Stimulated activated effector memory CD8-positive, alpha-beta T cell treated with anti-CD3 and anti-CD28 coated beads, Interleukin-12 subunit alpha, Interleukin-12 subunit beta, amount 100 ng/mL, for 72 hours (primary cell): ENCODE measurements around the gene LRRC43.
"Not testable (repeated sequence)": the region's sequence is repeated elsewhere in the genome, so short reads cannot be mapped to it uniquely, and the experiment has no call there.

Source experiments
- ATAC-seq: fragments of 150-1000 bp; cut with Tn5 transposase; 2 replicates; pipeline ENCODE4 v1.10.0; 2021
- DNase-seq, 2 donors: peaks; one replicate each; pipeline ENCODE4 v3.0.0; 2021 to 2022; ENCODE audit warnings: low spot score in 2 of 2
- H3K27ac Mint-ChIP-seq: one replicate; pipeline ENCODE4 v1.8.0; 2022; ENCODE audit warnings: mild to moderate bottlenecking, mixed read lengths
- H3K36me3 Mint-ChIP-seq: one replicate; pipeline ENCODE4 v1.8.0; 2022; ENCODE audit warnings: mild to moderate bottlenecking, mixed read lengths
- H3K4me1 Mint-ChIP-seq: one replicate; pipeline ENCODE4 v1.8.0; 2022; ENCODE audit warnings: mixed read lengths
- H3K4me3 Mint-ChIP-seq: one replicate; pipeline ENCODE4 v1.8.0; 2022; ENCODE audit warnings: mild to moderate bottlenecking, mixed read lengths
- H3K9me3 Mint-ChIP-seq: one replicate; pipeline ENCODE4 v1.8.0; 2022; ENCODE audit warnings: mixed read lengths

LRRC43 gene

DNA sequence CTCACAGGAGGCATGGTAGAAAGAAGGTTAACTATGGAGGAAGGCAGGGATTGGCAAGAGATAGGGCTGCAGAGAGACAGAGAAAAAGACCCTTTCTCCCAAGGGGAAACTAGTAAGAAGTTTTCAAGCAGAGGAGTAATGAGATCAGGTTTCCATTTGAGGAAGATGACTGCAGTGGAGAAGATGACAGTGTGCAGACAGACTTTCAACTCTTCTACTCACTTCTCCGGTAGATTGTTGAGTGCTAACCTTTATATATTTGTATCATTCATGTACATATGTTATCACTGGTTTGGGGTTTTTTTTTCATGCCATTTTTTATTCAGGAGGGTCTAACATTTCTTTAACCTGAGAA lies 14.7 kb downstream of the LRRC43 start:
- peaks cover 12% of the 10 kb centered on the region for H3K36me3 Mint-ChIP-seq
- DNase-seq: no peak
- peak overlapping the region; percentile 44 for H3K4me3 Mint-ChIP-seq
- peak overlapping the region; percentile 92 for H3K27ac Mint-ChIP-seq
- peaks cover 4% of the 10 kb centered on the region for H3K9me3 Mint-ChIP-seq
- ATAC-seq: peak; percentile 82
- H3K4me1 Mint-ChIP-seq: peaks cover 19% of the 10 kb centered on the region

DNA sequence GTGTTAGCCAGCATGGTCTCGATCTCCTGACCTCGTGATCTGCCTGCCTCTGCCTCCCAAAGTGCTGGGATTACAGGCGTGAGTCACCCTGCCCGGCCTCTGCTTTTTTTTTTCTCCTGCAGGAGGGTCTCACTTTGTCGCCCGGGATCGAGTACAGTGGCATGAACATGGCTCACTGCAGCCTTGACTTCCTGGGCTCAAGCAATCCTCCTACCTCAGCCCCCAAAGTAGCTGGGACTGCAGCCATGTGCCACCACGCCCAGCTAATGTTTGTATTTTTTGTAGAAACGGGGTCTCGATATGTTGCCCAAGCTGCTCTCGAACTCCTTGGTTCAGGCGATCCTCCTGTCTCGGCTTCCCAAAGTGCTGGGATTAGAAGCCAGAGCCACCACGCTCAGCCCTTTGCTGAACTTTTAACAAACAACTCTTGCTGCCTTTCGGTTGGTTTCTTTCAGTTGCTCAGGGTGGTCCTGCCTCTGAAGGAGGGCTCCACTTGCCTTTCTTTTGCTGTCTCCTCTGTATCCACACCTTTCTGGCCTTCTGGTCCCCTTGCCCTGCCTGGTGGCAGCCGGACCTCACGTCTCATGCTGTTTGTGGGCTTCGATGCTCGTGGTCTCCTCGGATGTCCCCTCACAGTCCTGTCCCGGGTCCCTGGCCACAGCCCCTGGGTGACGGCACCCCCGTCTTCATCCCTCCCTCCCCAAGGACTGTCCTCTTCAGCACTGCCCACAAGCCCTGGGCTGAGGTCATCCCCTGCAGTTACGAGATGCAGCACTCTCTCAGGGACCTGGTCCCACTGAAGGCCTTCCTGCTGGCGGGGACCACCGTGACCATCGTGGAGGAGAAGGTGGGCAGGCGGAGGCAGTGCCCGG lies 16.8 kb downstream of the LRRC43 start:
- Mint-ChIP-seq H3K36me3 (peaks cover 14% of the 10 kb centered on the region), H3K27ac (peak overlapping the region; percentile 37), H3K9me3 (peaks cover 4% of the 10 kb centered on the region), H3K4me3 (no peak overlapping the region), H3K4me1 (peaks cover 23% of the 10 kb centered on the region)
- DNase-seq (no peak), ATAC-seq (no peak)

DNA sequence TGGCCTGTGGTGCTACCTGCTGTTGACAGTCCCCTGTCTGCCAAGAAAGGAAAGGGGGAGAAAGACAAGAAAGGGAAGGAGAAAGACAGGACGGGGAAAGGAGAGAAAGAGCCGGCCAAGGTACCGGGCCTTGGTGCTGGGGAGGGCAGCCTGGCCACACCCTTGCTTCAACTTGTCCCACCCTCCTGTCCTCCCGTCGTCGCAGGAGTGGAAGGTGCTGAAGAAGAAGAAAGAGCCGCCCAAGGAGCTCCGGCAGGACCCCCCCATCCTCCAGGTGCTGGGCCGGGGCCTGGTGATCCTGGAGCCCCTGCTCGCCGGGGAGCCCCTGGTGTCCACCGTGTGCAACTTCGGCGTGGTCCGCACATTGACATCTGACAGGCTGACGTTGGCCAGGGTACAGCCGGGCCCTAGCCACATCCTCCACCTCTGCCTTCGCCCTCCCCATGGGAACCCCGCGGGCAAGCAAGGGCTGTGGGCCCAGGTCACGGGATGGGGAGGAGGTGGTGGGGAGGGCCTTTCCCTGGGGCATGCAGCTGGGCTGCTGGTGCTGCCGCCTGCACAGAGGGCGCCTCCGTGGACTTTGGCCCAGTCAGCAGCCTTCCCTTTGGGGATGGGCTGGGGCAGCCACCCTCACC lies 17.7 kb downstream of the LRRC43 start:
- H3K4me1 Mint-ChIP-seq: peaks cover 31% of the 10 kb centered on the region
- ATAC-seq: no peak
- peaks cover 24% of the 10 kb centered on the region for H3K36me3 Mint-ChIP-seq
- H3K9me3 Mint-ChIP-seq: peaks cover 2% of the 10 kb centered on the region
- H3K27ac Mint-ChIP-seq: peak overlapping the region; percentile 37
- DNase-seq: no peak
- no peak overlapping the region for H3K4me3 Mint-ChIP-seq

DNA sequence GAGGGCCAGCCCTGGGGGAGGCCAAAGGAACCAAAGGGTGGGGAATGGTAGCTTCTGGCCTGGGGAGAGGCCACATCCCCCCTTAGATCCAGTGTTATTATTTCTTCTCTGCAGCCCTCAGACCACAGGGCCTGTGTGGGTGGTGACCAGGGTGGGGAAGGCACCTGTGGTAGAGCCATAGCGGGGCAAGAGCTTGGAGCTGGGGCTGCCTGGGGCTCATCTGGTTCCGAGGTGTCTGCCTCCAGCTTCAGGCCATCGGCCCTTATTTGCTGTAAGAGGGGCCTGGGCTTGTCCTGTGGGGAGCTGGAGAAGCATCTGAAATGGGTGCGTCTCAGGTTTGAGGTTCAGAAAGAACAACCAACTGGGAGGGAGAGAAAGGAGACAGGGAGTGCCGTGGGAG lies 18.5 kb downstream of the LRRC43 start:
- Mint-ChIP-seq H3K4me1 (peaks cover 34% of the 10 kb centered on the region), H3K36me3 (peaks cover 31% of the 10 kb centered on the region), H3K9me3 (no peaks in the 10 kb centered on the region), H3K4me3 (no peak overlapping the region), H3K27ac (no peak overlapping the region)
- ATAC-seq (no peak), DNase-seq (no peak)

DNA sequence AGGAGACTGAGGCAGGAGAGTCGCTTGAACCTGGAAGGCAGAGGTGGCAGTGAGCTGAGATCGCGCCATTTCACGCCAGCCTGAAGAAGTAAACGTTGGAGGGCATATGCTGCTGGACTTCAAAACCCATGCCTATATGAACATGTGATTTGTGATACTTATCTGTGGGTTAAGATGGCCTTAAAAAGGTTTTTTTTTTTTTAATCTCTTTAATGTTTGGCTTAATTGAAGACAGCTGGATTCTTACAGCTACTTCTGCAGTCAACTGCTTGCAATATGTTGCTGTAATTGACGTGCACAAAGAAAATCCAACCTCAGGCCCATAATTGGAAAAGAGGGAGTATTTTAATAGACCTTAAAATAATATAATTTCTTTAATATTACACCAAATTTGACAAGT lies 19.1 kb downstream of the LRRC43 start:
- no peak for ATAC-seq
- peaks cover 36% of the 10 kb centered on the region for H3K36me3 Mint-ChIP-seq
- no peak for DNase-seq
- peaks cover 37% of the 10 kb centered on the region for H3K4me1 Mint-ChIP-seq
- no peaks in the 10 kb centered on the region for H3K9me3 Mint-ChIP-seq
- no peak overlapping the region for H3K4me3 Mint-ChIP-seq
- H3K27ac Mint-ChIP-seq: no peak overlapping the region

DNA sequence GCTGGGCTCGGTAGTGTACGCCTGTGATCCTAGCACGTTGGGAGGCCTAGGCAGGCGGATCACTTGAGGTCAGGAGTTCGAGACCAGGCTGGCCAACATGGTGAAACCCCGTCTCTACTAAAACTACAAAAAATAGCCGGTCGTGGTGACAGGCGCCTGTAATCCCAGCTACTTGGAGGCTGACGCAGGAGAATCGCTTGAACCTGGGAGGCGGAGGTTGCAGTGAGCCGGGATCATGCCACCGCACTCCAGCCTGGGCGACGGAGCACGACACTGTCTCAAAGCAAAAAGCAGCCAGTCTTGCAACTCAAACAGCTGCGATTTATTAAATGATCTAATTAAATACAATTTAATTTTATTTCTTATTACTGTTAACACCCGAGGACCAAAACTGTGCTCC lies 19.9 kb downstream of the LRRC43 start:
- ATAC-seq, DNase-seq, H3K9me3 Mint-ChIP-seq: not testable (repeated sequence)
- Mint-ChIP-seq H3K4me3 (peak overlapping the region; percentile 65), H3K4me1 (peaks cover 30% of the 10 kb centered on the region), H3K27ac (peak overlapping the region; percentile 20), H3K36me3 (peaks cover 36% of the 10 kb centered on the region)

DNA sequence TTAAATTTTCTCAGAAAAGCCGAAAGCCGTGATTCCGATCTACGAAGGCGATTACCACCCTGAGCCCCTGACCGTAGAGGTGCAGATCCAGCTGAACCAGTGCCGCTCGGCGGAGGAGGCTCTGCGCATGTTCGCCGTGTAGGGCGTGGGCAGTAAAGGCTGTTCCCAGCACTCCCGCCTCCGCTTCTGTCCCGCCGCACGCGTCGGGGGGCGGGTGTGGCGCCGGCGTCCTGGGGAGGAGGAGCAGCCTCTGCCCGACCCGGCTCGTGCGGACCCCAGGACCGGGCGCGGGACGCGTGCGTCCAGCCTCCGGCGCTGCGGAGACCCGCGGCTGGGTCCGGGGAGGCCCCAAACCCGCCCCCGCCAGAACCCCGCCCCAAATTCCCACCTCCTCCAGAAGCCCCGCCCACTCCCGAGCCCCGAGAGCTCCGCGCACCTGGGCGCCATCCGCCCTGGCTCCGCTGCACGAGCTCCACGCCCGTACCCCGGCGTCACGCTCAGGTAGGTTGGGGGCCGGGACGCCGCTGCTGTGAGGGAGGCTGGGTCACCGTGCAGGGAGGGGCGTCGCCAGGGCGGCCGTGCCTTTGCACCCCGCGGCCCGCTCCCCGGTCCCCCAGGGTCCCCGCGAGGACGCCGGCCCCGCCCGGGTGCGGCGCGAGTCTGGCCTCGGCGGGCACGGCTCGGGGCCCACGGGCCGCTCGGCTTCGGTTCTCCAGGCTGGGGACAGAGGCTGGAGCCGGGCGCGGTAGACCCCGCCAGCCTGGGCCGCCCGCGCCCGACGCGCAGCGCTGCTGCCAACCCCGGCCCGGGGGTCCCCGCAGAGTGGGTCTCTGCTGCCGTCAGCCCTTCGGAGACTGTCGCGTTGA lies 20.6 kb downstream of the LRRC43 start, which contains the start of gene B3GNT4:
TSS of gene B3GNT4 (plus strand) at position 409 of the 866 bp plus-strand sequence. CDS start 910 bp downstream, outside the sequence.
- peak within 1 kb of the TSS; percentile 65 for H3K4me3 Mint-ChIP-seq
- no peaks in the 10 kb centered on the region for H3K9me3 Mint-ChIP-seq
- DNase-seq (peak; percentile 51 to 74), ATAC-seq (peak; percentile 75)
- peak within 1 kb of the TSS; percentile 20 for H3K27ac Mint-ChIP-seq
- peaks cover 40% of the 10 kb centered on the region for H3K36me3 Mint-ChIP-seq
- peaks cover 23% of the 10 kb centered on the region for H3K4me1 Mint-ChIP-seq

DNA sequence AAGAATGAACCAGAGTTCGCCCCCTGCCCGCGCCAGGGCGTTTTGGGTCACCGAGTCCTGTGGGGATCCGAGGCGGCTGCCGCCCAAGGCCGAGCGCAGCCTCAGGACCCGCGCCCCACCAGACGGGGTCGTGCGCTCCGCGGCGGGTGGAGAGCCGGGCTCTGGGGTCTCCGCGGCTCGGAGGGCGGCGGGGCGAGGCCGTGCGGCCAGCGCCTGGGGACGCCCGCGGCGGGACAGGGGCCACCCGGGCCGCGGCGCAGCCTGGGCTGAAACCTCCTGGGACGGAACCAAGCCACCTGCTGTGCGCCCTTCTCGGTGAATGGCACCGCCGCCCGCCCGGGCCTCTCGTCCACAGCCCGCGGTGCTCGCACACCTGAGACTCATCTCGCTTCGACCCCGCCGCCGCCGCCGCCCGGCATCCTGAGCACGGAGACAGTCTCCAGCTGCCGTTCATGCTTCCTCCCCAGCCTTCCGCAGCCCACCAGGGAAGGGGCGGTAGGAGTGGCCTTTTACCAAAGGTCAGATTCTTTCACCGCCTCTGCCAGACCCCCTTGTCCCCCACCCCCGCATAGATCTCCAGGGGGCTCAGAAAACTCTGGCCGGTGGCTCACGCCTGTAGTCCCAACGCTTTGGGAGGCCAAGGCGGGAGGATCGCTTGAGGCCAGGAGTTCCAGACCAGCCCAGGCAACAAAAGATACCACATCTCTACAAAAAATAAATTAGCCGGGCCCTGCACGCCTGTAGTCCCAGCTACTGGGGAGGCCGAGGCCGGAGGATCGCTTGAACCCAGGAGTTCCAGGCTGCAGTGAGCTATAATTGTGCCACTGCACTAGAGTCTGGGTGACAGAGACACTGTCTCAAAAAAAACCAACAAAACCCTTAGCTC lies 21.5 kb downstream of the LRRC43 start:
- Mint-ChIP-seq H3K9me3 (no peaks in the 10 kb centered on the region), H3K36me3 (peaks cover 49% of the 10 kb centered on the region), H3K4me1 (peaks cover 22% of the 10 kb centered on the region), H3K27ac (no peak overlapping the region), H3K4me3 (peak overlapping the region; percentile 65)
- peak; percentile 22 for ATAC-seq
- no peak for DNase-seq

DNA sequence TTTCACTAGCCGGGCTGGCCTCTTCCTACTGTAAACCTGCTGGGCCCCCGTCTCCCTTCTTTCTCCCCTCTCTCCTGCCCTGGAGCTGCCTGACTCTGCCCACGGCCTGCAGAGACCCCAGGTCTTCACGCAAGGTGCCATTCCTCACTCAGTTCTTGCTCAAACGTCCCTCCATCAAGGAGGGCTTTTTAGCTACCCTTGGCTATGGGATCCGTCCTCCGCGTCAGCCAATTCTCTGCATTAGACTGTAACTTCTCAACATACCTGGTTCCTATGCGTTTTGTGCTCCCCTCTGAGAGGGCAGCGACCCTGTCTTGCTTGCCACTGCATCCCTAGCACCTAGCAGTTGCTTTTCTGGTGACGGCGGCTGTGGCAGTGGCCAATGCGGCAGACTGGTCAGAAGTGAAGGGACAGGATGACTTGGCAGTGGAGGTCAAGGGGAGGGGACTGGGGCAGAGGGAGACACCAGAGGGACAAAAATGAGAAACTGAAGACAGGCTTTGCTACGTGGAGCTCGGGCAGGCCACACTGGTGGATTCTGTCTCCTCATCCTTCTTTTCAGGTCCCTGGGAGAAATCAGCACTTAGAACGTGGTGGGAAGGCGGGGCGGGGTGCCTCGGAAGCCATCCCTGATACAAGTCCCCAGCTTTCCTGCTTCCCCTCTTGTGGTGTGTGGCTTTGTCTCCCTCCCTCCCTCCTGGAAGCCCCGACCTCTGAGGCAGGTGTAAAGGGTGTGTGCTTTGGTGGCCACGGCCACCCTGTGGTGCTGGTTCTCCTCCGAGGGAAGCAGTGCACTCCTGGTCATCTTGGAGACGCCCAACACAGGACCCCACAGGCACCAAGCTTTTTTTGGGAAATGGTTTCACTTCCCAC lies 22.4 kb downstream of the LRRC43 start:
- H3K4me3 Mint-ChIP-seq: peak overlapping the region; percentile 65
- no peaks in the 10 kb centered on the region for H3K9me3 Mint-ChIP-seq
- ATAC-seq (no peak), DNase-seq (no peak)
- H3K27ac Mint-ChIP-seq: no peak overlapping the region
- H3K4me1 Mint-ChIP-seq: peaks cover 22% of the 10 kb centered on the region
- peaks cover 58% of the 10 kb centered on the region for H3K36me3 Mint-ChIP-seq

DNA sequence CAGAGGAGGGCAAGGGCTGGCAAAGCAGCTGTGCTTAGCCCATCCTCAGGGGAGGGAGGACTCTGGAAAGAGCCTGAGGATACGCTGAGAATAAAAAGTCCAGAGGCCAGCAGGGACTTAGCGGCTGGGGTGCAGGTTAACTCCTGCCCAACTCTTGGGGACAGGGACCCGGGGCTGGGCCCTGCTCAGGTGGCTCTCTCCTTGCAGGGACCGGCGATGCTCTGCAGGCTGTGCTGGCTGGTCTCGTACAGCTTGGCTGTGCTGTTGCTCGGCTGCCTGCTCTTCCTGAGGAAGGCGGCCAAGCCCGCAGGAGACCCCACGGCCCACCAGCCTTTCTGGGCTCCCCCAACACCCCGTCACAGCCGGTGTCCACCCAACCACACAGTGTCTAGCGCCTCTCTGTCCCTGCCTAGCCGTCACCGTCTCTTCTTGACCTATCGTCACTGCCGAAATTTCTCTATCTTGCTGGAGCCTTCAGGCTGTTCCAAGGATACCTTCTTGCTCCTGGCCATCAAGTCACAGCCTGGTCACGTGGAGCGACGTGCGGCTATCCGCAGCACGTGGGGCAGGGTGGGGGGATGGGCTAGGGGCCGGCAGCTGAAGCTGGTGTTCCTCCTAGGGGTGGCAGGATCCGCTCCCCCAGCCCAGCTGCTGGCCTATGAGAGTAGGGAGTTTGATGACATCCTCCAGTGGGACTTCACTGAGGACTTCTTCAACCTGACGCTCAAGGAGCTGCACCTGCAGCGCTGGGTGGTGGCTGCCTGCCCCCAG lies 23.4 kb downstream of the LRRC43 start:
- ATAC-seq: no peak

DNA sequence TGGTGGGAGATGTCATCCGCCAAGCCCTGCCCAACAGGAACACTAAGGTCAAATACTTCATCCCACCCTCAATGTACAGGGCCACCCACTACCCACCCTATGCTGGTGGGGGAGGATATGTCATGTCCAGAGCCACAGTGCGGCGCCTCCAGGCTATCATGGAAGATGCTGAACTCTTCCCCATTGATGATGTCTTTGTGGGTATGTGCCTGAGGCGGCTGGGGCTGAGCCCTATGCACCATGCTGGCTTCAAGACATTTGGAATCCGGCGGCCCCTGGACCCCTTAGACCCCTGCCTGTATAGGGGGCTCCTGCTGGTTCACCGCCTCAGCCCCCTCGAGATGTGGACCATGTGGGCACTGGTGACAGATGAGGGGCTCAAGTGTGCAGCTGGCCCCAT lies 24.1 kb downstream of the LRRC43 start:
- H3K4me1 Mint-ChIP-seq: peaks cover 18% of the 10 kb centered on the region
- peaks cover 74% of the 10 kb centered on the region for H3K36me3 Mint-ChIP-seq
- H3K4me3 Mint-ChIP-seq: no peak overlapping the region
- H3K27ac Mint-ChIP-seq: no peak overlapping the region
- no peak for ATAC-seq
- H3K9me3 Mint-ChIP-seq: no peaks in the 10 kb centered on the region
- DNase-seq: no peak

More for the DNA sequence above, 23.4 kb downstream of the LRRC43 start:
- no peak for DNase-seq
- Mint-ChIP-seq H3K36me3 (peaks cover 68% of the 10 kb centered on the region), H3K4me3 (no peak overlapping the region), H3K27ac (peak overlapping the region; percentile 79), H3K9me3 (no peaks in the 10 kb centered on the region), H3K4me1 (peaks cover 21% of the 10 kb centered on the region)

DNA sequence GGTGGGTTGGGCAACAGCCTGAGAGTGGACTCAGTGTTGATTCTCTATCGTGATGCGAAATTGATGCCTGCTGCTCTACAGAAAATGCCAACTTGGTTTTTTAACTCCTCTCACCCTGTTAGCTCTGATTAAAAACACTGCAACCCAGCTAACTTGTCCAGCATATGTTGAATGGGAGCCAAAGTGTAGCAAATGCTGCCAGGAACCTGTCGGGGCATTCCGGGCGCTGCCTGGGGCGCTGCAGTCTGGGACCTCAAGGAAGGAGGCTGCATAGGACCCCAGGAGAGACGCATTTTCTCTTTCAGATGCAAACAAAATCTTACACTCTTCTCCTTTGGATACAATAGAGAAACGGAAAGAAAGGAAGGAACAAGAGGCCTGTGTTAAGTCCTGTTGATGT lies 24.5 kb downstream of the LRRC43 start:
- Mint-ChIP-seq H3K4me1 (peaks cover 18% of the 10 kb centered on the region), H3K9me3 (no peaks in the 10 kb centered on the region), H3K36me3 (peaks cover 79% of the 10 kb centered on the region), H3K4me3 (no peak overlapping the region), H3K27ac (no peak overlapping the region)
- DNase-seq: no peak
- no peak for ATAC-seq
